ENCODE data around the gene SH3BP4. TPM values are rescaled to one million over a fixed set of nuclear protein-coding genes. Genes with fewer than 3 reads are reported as not detected.
"Not testable (repeated sequence)": the region's sequence is repeated elsewhere in the genome, so short reads cannot be mapped to it uniquely, and the experiment has no call there.

Gene SH3BP4
- polyA plus RNA-seq, 4 donors, result 41.0 to 46.8 (median 44.1) TPM

- DNase-seq (ENCODE audit: low read depth in 4 of 4, low spot score in 3 of 4), result no peak
Measured at GRCh38 chr2:235051436-235052260, 99.8 kb downstream of the SH3BP4 start.

- no peak for DNase-seq (ENCODE audit: low read depth in 4 of 4, low spot score in 3 of 4)
Measured at GRCh38 chr2:235052514-235053354, 100.9 kb downstream of the SH3BP4 start.

- DNase-seq (ENCODE audit: low read depth in 4 of 4, low spot score in 3 of 4), result no peak
Measured at GRCh38 chr2:235053651-235054050, 101.8 kb downstream of the SH3BP4 start.

GRCh38 chr2:235054475-235054874, 102.7 kb downstream of the SH3BP4 start:
- no peak for DNase-seq (ENCODE audit: low read depth in 4 of 4, low spot score in 3 of 4)

GRCh38 chr2:235054919-235055318, 103.1 kb downstream of the SH3BP4 start:
- no peak for DNase-seq (ENCODE audit: low read depth in 4 of 4, low spot score in 3 of 4)

- DNase-seq (ENCODE audit: low read depth in 4 of 4, low spot score in 3 of 4), result no peak
Measured at GRCh38 chr2:235055891-235056516, 104.2 kb downstream of the SH3BP4 start.

GRCh38 chr2:235056768-235057167, 105.0 kb downstream of the SH3BP4 start:
- no peak for DNase-seq (ENCODE audit: low read depth in 4 of 4, low spot score in 3 of 4)

- DNase-seq (ENCODE audit: low read depth in 4 of 4, low spot score in 3 of 4), result not testable (repeated sequence)
Measured at GRCh38 chr2:235057616-235058015, 105.8 kb downstream of the SH3BP4 start.

- no peak for DNase-seq (ENCODE audit: low read depth in 4 of 4, low spot score in 3 of 4)
Measured at GRCh38 chr2:235059161-235059560, 107.3 kb downstream of the SH3BP4 start.

GRCh38 chr2:235061656-235062055, 109.8 kb downstream of the SH3BP4 start:
- DNase-seq (ENCODE audit: low read depth in 4 of 4, low spot score in 3 of 4), result no peak

- no peak for DNase-seq (ENCODE audit: low read depth in 4 of 4, low spot score in 3 of 4)
Measured at GRCh38 chr2:235063471-235063961, 111.7 kb downstream of the SH3BP4 start.

GRCh38 chr2:235064976-235065375, 113.2 kb downstream of the SH3BP4 start:
- DNase-seq (ENCODE audit: low read depth in 4 of 4, low spot score in 3 of 4), result no peak

GRCh38 chr2:235066490-235066889, 114.7 kb downstream of the SH3BP4 start:
- no peak for DNase-seq (ENCODE audit: low read depth in 4 of 4, low spot score in 3 of 4)

- no peak for DNase-seq (ENCODE audit: low read depth in 4 of 4, low spot score in 3 of 4)
Measured at GRCh38 chr2:235066895-235067294, 115.1 kb downstream of the SH3BP4 start.

GRCh38 chr2:235068701-235069100, 116.9 kb downstream of the SH3BP4 start:
- DNase-seq (ENCODE audit: low read depth in 4 of 4, low spot score in 3 of 4), result no peak

- DNase-seq (ENCODE audit: low read depth in 4 of 4, low spot score in 3 of 4), result no peak
Measured at GRCh38 chr2:235070063-235070706, 118.4 kb downstream of the SH3BP4 start.

- no peak for DNase-seq (ENCODE audit: low read depth in 4 of 4, low spot score in 3 of 4)
Measured at GRCh38 chr2:235073868-235074413, 122.1 kb downstream of the SH3BP4 start.

GRCh38 chr2:235077046-235077445, 125.2 kb downstream of the SH3BP4 start:
- DNase-seq (ENCODE audit: low read depth in 4 of 4, low spot score in 3 of 4), result no peak

GRCh38 chr2:235078182-235078581, 126.4 kb downstream of the SH3BP4 start:
- no peak for DNase-seq (ENCODE audit: low read depth in 4 of 4, low spot score in 3 of 4)

GRCh38 chr2:235078914-235079472, 127.2 kb downstream of the SH3BP4 start:
- DNase-seq (ENCODE audit: low read depth in 4 of 4, low spot score in 3 of 4), result no peak

All from right renal pelvis (tissue), 4 donors.